Activated naive CD8-positive, alpha-beta T cell treated with anti-CD3 and anti-CD28 coated beads, Interleukin-2, amount 50 U/mL, for 24 hours (primary cell): Measurements from ENCODE around the gene NUDT4B.
"Not testable (repeated sequence)": the region's sequence is repeated elsewhere in the genome, so short reads cannot be mapped to it uniquely, and the experiment has no call there.

ENCODE experiments used
- ATAC-seq: fragments of 150-1000 bp; cut with Tn5 transposase; one replicate; pipeline ENCODE4 v1.10.0; 2021
- DNase-seq: peaks from one replicate; pipeline ENCODE4 v3.0.0; 2021
- H3K27ac Mint-ChIP-seq: one replicate; pipeline ENCODE4 v1.8.0; 2021; ENCODE audit warnings: mild to moderate bottlenecking, mixed read lengths
- H3K27me3 Mint-ChIP-seq: one replicate; pipeline ENCODE4 v1.8.0; 2021; ENCODE audit warnings: mixed read lengths
- H3K36me3 Mint-ChIP-seq: one replicate; pipeline ENCODE4 v1.8.0; 2021; ENCODE audit warnings: low read depth, mixed read lengths
- H3K4me1 Mint-ChIP-seq: one replicate; pipeline ENCODE4 v1.8.0; 2021; ENCODE audit warnings: mixed read lengths
- H3K4me3 Mint-ChIP-seq: one replicate; pipeline ENCODE4 v1.8.0; 2021; ENCODE audit warnings: mild to moderate bottlenecking, moderate library complexity, mixed read lengths
- H3K9me3 Mint-ChIP-seq: one replicate; pipeline ENCODE4 v1.8.0; 2021; ENCODE audit warnings: mixed read lengths

Gene NUDT4B

GRCh38 chr1:148748563-148749334 lies at the start of gene NUDT4B:
TSS of gene NUDT4B (plus strand) at chr1:148748774. CDS start at chr1:148748953, 179 bp downstream.
- not testable (repeated sequence) for DNase-seq, H3K27ac Mint-ChIP-seq, H3K27me3 Mint-ChIP-seq, H3K4me3 Mint-ChIP-seq, H3K4me1 Mint-ChIP-seq, H3K9me3 Mint-ChIP-seq, H3K36me3 Mint-ChIP-seq
- peak; percentile 75 for ATAC-seq

- DNase-seq, H3K9me3 Mint-ChIP-seq, H3K27ac Mint-ChIP-seq, H3K27me3 Mint-ChIP-seq, H3K4me3 Mint-ChIP-seq, H3K36me3 Mint-ChIP-seq, H3K4me1 Mint-ChIP-seq: not testable (repeated sequence)
- ATAC-seq = peak; percentile 99
Measured at GRCh38 chr1:148699357-148699756, 49.2 kb upstream of the NUDT4B start.

- not testable (repeated sequence) for H3K27ac Mint-ChIP-seq, H3K4me1 Mint-ChIP-seq, H3K27me3 Mint-ChIP-seq, DNase-seq, H3K36me3 Mint-ChIP-seq, H3K9me3 Mint-ChIP-seq, ATAC-seq, H3K4me3 Mint-ChIP-seq
Measured at GRCh38 chr1:148702242-148702641, 46.3 kb upstream of the NUDT4B start.

- H3K36me3 Mint-ChIP-seq, H3K9me3 Mint-ChIP-seq, H3K4me1 Mint-ChIP-seq, ATAC-seq, H3K4me3 Mint-ChIP-seq, DNase-seq, H3K27me3 Mint-ChIP-seq, H3K27ac Mint-ChIP-seq: not testable (repeated sequence)
Measured at GRCh38 chr1:148703973-148704591, 44.5 kb upstream of the NUDT4B start.

- H3K27me3 Mint-ChIP-seq, H3K9me3 Mint-ChIP-seq, H3K36me3 Mint-ChIP-seq, DNase-seq, H3K4me3 Mint-ChIP-seq, H3K27ac Mint-ChIP-seq, H3K4me1 Mint-ChIP-seq: not testable (repeated sequence)
- ATAC-seq = peak; percentile 52
Measured at GRCh38 chr1:148705316-148705948, 43.1 kb upstream of the NUDT4B start.

GRCh38 chr1:148708779-148709333 lies 39.7 kb upstream of the NUDT4B start:
- H3K36me3 Mint-ChIP-seq, H3K27me3 Mint-ChIP-seq, H3K9me3 Mint-ChIP-seq, DNase-seq, H3K27ac Mint-ChIP-seq, H3K4me3 Mint-ChIP-seq, H3K4me1 Mint-ChIP-seq, ATAC-seq: not testable (repeated sequence)

GRCh38 chr1:148710772-148711523 lies 37.6 kb upstream of the NUDT4B start:
- H3K27me3 Mint-ChIP-seq, H3K27ac Mint-ChIP-seq, H3K9me3 Mint-ChIP-seq, H3K36me3 Mint-ChIP-seq, H3K4me3 Mint-ChIP-seq, DNase-seq, H3K4me1 Mint-ChIP-seq, ATAC-seq: not testable (repeated sequence)

- not testable (repeated sequence) for DNase-seq, H3K9me3 Mint-ChIP-seq, H3K36me3 Mint-ChIP-seq, H3K27ac Mint-ChIP-seq, H3K4me3 Mint-ChIP-seq, ATAC-seq, H3K27me3 Mint-ChIP-seq, H3K4me1 Mint-ChIP-seq
Measured at GRCh38 chr1:148712353-148712752, 36.2 kb upstream of the NUDT4B start.

- not testable (repeated sequence) for H3K9me3 Mint-ChIP-seq, H3K36me3 Mint-ChIP-seq, H3K4me3 Mint-ChIP-seq, ATAC-seq, H3K27me3 Mint-ChIP-seq, DNase-seq, H3K4me1 Mint-ChIP-seq, H3K27ac Mint-ChIP-seq
Measured at GRCh38 chr1:148715518-148715917, 33.1 kb upstream of the NUDT4B start.

- DNase-seq, H3K27me3 Mint-ChIP-seq, ATAC-seq, H3K36me3 Mint-ChIP-seq, H3K4me3 Mint-ChIP-seq, H3K27ac Mint-ChIP-seq, H3K4me1 Mint-ChIP-seq, H3K9me3 Mint-ChIP-seq: not testable (repeated sequence)
Measured at GRCh38 chr1:148716966-148717520, 31.5 kb upstream of the NUDT4B start.

- DNase-seq, H3K27ac Mint-ChIP-seq, ATAC-seq, H3K4me1 Mint-ChIP-seq, H3K36me3 Mint-ChIP-seq, H3K9me3 Mint-ChIP-seq, H3K27me3 Mint-ChIP-seq, H3K4me3 Mint-ChIP-seq: not testable (repeated sequence)
Measured at GRCh38 chr1:148720918-148721317, 27.7 kb upstream of the NUDT4B start.

GRCh38 chr1:148722758-148723157 lies 25.8 kb upstream of the NUDT4B start:
- not testable (repeated sequence) for H3K27ac Mint-ChIP-seq, H3K36me3 Mint-ChIP-seq, H3K27me3 Mint-ChIP-seq, DNase-seq, H3K4me3 Mint-ChIP-seq, H3K4me1 Mint-ChIP-seq, ATAC-seq, H3K9me3 Mint-ChIP-seq

GRCh38 chr1:148723515-148723914 lies 25.1 kb upstream of the NUDT4B start:
- H3K4me3 Mint-ChIP-seq, H3K36me3 Mint-ChIP-seq, ATAC-seq, H3K9me3 Mint-ChIP-seq, H3K27me3 Mint-ChIP-seq, H3K4me1 Mint-ChIP-seq, H3K27ac Mint-ChIP-seq, DNase-seq: not testable (repeated sequence)

- not testable (repeated sequence) for H3K4me1 Mint-ChIP-seq, DNase-seq, H3K9me3 Mint-ChIP-seq, H3K27me3 Mint-ChIP-seq, H3K27ac Mint-ChIP-seq, H3K4me3 Mint-ChIP-seq, ATAC-seq, H3K36me3 Mint-ChIP-seq
Measured at GRCh38 chr1:148724872-148725271, 23.7 kb upstream of the NUDT4B start.
